PC-3 (cell line): Measurements from ENCODE around the gene TMEM129.

Experiments used
- CTCF ChIP-seq: fragments of 300-600 bp; sonication (generic); conservative IDR thresholded peaks from 2 replicates; pipeline ENCODE4 v1.5.1; 2017; ENCODE audit warnings: antibody characterized with exemption, low read depth, mild to moderate bottlenecking, low read length
- EZH2phosphoT487 ChIP-seq: fragments of 300-600 bp; sonication (generic); IDR thresholded peaks from 2 replicates; pipeline ENCODE4 v1.6.1; 2018; ENCODE audit warnings: mild to moderate bottlenecking, antibody characterized with exemption, low read length, borderline replicate concordance

- no peak for TF ChIP-seq EZH2phosphoT487
- TF ChIP-seq CTCF: no peak
These were observed 25.9 kb upstream of the TMEM129 start for GRCh38 chr4:1746919-1747602.
